Activated naive CD4-positive, alpha-beta T cell treated with Interleukin-2 at 50 U/mL for 16 hours (primary cell): Measurements from ENCODE around the gene GSTA4.
A peak's percentile ranks its signal among the peaks of the same experiment; 100 is the strongest.
"Not testable (repeated sequence)": the region's sequence is repeated elsewhere in the genome, so short reads cannot be mapped to it uniquely, and the experiment has no call there.

ENCODE experiments used
- DNase-seq: peaks from one replicate; pipeline ENCODE4 v3.0.0-alpha.2; 2020

The GSTA4 gene

DNA sequence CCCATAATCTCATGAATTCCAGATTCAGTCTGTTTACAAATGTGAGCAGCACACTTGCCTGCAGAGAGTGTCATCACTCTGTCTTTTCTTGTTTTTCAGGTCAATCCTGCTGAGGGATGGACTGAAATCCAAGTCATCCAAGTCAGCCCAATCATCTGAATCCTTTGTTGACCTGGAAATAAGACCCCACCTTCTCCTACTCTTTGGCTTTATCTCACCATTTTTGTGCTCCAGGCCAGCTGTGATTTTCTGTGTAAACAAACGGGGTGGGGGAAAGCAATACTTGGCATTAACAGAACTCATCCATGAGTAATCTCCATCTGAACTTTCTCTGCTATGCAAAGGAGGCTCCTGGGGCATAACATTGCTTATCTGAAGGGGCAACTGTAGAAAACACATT lies 16.9 kb upstream of the GSTA4 start:
- DNase-seq = no peak

DNA sequence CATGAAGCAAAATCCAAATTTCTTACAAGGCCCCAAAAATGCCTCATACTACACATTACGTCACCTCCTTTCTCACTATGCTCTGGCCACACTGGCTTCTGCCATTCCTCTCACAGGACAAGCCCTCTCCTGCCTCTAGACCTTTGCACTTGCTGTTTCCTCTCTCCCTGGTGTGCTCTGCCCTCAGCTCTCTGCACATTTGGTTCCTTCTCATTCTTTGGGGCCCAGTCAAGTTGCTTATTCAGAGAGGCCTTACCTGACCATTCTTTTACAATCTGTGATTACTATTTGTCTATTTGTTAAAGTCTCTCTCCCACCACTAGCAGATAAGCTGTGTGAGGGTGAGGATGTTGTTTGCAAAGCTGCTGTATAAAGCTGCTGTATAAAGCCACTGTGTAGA lies 15.4 kb upstream of the GSTA4 start:
- no peak for DNase-seq

DNA sequence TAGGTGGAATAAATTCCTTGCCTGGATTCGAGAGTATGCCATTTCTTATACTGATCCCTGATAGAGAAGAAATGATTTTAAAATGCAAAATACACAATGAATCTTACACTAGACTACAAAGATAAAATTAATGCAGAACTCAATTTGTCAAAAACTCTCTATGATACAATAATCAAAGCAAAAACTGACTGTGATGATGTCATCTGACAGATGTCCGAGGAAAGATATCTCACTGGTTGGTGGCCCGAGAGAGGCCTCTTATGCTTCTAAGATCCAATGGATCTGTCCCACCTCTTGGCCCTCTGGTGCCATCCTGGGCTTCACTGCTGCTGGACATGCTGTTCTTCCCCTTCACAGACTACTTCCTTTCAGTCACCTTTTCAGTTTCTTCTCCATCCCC lies 14.4 kb upstream of the GSTA4 start:
- no peak for DNase-seq

DNA sequence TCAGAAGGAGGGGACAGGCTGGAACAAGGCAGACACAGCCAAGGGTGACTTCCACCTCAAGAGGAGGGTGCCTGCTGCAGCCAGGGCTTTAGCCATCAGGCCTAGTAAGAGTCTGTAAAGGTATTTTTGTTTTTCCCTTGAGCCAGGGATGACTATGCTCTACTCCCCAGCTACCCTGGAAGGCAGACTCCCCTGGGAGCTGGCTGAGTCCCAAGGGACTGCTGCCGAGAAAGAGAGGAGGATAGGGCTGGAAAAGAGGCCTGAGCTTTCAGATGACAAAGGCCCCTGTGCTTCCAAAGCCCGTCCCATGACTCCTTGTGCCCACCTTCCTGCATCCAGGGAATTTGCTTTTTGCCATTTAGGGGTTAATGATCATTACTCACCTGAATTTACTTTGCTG lies 14.0 kb upstream of the GSTA4 start:
- no peak for DNase-seq

DNA sequence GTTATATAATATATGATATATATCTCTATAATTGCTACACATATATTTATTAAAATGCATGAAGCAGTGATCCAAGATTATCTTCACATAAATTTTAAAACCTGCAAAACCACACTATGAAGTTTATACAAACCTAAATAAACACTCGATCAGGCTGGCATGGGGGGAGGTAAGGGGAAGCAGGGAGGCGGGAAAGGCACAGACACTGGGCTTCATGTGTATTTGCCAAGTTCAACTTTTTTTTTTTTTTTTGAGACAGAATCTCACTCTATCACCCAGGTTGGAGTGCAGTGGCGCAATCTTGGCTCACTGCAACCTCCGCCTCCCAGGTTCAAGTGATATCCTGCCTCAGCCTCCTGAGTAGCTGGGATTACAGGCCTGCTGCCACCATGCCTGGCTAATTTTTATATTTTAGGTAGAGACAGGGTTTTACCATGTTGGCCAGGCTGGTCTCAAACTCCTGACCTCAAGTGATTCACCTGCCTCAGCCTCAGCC lies 13.2 kb upstream of the GSTA4 start:
- DNase-seq = not testable (repeated sequence)

DNA sequence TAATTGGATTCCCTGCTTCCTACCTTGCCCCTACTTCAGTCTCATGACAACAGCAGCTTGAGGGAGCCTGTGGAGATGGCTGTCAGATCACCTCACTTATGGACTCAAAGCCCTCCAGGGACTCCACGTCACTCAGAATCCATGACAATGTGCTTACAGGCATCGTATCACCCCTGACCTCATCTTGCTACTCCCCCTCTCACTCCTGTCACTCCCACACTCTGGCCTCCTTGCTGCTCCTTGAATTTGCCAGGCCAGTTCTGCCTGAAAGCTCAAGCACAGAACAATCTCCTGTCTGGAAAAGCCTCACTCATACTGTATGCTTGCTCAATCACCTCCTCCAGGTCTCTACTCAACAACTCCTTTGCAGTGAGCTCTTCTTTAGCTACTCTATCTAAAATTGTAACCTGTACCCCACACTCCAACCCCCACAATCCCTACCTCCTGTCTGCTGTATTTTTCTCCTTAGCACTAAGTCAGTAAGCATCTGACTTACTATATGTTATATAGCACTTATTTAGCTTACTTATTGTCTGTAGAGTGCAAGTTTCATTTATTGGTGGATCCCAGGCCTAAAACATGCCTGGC lies 10.7 kb upstream of the GSTA4 start:
- no peak for DNase-seq

DNA sequence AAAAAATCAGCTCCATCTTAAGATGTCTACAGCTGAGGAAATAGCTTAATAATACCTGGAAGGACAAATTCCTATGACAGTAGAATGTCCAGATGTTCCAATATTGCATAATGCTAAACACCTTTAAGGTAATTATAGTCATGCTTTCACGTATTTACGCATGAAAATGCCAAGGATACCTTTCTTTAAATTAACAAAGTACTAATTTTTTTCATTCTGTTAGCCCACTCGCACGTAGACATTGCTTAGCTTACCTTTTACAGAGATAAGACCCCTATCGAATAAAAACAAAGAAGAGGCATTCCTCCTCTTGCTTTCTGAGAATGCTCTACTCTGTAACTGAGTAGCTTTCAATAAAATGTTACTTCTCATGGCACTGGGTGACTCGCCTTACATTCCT lies 4.4 kb upstream of the GSTA4 start:
- DNase-seq = no peak

DNA sequence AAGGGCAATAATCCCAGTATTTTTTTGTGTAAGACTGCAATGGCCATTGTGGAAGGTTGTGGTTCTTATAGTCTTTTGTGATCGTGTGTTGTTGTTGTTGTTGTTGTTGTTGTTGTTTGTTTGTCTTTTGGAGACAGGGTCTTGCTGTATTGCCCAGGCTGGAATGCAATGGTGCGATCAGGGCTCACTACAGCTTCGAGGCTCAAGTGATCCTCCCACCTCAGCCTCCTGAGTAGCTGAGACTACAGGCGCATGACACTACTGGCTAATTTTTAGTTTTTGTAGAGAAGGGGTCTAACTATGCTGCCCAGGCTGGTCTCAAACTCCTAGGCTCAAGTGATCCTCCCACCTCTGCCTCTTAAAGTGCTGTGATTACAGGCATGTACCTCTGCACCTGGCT lies 3.5 kb upstream of the GSTA4 start:
- DNase-seq = no peak

DNA sequence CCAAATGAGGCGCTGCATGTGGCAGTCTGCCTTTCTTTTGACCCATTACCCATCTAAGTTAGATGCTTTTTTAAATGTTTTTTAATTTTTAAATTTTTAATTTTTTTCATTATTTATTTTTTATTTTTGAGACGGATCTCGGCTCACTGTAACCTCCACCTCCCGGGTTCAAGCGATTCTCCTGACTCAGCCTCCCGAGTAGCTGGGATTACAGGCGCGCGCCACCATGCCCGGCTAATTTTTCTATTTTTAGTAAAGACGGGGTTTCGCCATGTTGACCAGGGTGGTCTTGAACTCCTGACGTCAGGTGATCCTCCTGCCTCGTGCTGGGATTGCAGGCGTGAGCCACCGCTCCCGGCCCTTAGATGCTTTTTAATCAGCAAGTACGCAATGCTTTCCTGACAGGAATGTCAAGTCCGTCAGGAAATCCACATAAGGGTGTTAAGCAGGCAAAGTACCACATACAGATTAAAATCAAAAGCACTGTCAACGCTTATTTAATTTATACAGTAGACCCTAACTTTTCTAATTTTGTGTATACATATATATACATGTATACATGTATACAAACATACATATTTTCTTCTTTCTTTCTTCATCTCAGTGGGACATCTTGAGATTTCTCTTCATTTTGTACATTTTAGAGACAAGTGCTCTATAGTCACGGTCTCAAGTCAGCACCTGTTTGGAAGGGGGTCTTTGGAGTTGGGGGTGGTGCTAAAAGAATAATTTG lies 995 bp upstream of the GSTA4 start:
- DNase-seq = peak; percentile 39

DNA sequence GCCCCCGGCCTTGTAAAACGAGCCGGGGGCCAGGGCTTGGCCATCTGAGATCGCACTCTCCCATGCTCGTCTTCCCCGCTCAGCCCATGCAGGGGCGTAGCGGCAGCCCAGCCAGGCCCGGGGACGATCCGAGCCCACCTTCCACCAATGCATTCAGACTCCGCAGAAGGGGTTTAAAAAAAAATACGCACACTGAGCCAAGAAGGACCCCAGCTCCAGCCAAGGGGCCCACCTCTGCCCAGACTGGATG lies 320 bp downstream of the GSTA4 start:
- peak; percentile 28 for DNase-seq

DNA sequence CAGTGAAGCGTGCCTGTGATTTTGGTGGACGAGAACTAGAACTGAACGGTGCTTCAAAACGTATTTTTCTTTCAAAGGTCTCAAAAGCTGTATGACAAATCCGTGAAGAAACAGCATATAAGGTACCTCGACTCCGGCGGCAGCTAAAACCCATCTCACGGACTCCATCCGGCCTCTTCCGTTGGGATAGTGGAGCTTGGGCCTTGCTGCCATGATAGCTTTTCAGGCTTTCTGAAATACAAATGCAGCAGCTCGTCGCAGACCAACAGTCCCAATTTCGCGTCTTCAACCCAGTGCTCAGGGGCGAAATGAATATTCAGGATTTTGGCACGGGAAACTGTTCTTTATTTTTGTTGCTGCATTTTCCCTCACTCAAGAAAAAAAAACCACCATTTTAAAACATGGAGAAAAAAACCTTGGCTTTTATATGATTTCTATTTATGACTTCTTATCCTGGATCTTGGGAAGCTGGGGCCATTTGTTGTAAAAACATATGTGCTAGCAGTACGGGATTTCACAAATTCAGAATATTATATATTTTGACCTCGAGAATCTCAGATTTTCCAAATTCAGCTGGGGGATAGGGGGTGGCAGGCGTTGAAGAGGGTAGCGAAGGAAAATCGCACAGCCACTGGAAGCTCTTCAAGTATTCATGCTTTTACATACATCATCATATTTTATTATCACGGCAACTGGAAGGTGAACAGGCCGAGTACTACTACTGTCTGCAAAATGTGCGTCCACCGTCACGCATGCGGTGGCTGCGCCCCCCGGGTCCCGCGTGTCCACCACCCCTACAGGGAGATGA lies 849 bp downstream of the GSTA4 start:
- DNase-seq = no peak

DNA sequence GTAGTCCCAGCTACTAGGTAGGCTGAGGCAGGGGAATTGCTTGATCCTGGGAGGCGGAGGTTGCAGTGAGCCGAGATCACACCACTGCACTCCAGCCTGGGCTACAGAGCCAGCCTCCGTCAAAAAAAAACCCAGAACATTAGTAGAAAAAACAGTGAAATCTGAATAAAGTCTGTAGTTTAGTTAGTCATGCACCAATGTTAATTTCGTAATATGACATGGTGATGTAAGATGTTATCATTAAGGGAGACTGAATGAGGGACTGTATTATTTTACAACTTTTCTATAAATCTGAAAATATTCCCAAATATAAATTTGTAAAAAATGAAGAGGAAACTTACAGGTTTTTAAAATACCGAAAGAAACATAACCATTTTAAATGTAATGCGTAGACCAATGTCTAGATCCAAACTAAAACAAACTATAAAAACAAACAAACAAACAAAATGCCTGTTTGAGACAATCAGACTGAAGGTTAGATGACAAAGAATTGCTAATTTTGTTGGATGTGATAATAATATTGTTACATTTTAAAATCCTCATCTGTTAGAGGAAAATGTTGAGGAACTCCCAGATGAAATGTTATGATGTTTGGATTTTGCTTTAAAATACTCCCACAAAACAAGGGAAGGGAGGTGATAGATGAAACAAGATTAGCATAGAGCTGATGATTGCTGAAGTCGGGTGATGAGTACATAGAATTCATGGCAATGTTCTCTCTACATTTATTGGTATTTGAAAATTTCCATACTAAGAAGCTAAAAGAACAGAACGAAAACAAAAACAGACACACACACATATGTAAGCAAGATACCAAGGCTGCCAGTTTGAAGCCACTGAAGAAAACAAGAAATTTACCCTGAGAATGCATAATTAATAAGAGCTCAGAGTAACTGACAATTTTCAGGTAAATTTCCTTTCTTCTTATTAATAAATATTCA lies 1.8 kb downstream of the GSTA4 start:
- DNase-seq = no peak

DNA sequence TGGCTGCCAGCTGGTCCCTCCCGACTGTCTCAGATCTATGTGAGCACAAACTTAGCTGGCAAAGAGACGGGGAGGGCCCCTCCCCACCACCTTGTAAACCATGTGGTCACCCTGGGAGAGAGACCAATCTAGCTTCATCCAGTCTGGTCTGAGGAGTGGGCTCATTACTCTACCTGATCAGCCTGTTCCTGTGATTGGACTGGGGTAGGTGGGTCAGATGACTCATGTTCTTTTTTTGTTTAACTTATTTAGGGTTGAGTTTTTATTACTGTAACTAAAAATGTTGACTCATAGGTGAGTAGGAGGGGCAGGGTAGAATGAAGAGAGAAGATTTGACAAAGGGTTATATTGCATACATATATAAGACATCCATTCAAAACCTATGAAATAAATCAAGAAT lies 4.7 kb downstream of the GSTA4 start:
- DNase-seq = peak; percentile 21

DNA sequence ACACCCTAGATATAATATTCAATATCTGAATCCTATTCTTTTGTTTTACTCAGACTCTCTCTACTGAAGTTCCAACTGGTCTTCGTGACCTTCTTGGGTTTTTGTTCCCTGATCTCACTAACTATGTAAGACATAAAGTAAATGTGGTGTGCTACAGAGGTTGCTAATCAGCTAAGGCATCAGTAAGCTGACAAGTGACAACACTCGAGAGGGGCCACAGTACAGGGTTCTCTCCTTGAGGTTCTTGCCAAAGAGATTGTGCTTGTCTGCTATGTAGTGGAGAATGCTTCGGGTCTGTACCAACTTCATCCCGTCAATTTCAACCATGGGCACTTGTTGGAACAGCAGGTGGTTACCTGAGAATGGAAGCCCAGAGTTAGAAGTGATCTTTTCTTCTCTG lies 9.9 kb downstream of the GSTA4 start:
- DNase-seq = no peak

DNA sequence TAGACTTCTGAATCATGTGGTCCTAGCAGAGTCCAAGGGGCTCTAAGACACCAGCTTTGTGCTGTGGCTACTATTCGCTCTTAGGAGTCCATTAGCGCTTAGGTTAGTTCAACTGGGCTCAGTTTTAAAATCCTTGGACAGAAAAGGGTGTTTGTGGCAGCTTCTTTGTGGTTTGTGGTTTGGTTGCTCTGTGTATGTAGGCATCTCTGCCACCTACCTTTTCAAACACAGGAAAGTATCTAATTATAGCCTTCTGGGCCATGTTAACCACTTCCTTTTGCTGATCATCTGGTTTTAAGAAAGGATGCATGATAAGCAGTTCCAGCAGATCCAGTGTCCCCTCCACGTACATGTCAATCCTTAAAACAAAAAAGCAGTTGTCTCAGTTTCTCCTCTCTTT lies 10.8 kb downstream of the GSTA4 start:
- DNase-seq = peak; percentile 19

DNA sequence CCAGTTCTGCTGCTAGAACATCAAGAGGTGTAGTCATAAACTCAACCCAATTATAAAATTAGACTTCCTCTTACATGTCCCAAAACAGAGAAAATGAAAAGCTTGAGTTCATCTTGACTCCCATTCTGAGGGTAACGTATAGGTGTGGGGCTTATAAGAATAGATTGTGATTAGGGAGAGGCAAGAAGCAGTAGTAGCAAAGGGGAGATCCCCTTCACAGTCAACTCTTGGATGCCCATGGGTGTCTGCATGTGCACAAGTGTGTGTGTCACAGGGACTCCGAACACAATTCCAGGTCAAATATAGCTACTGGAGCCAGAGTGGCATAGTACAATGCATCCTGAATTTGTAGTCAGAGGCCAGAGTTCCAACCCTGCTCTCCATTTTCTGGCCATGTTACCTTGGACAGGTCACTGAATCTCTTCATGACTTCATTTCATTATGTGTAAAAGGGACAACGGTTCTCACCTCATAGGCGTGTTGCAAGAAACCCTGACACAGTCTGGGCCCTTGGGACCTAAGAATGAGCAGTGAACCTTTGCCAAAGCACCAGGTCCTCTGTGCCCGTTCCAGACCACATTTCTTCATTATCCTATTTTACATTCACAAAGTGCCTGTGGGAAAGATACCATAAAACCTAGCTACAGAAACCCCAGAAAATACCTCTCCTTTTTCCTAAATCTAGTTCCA lies 11.8 kb downstream of the GSTA4 start:
- DNase-seq = no peak

DNA sequence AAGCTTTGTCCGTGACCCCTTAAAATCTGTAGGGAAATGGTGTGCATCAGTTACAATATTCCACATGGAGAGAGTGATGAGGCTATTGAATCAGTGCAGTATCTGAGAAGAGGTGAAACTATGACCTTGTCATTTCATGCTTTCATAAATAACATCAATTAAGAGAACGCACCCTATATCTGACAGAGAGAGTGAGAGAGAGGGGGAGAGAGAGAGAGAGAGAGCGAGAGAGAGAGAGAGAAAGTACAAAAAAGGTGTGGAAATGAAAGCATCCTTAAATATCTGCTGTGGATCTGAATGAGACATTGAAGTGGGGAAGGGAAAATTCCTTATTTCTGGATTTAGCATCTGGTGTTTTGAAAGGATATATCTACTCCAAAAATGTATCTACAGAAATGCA lies 12.4 kb downstream of the GSTA4 start:
- DNase-seq = no peak

DNA sequence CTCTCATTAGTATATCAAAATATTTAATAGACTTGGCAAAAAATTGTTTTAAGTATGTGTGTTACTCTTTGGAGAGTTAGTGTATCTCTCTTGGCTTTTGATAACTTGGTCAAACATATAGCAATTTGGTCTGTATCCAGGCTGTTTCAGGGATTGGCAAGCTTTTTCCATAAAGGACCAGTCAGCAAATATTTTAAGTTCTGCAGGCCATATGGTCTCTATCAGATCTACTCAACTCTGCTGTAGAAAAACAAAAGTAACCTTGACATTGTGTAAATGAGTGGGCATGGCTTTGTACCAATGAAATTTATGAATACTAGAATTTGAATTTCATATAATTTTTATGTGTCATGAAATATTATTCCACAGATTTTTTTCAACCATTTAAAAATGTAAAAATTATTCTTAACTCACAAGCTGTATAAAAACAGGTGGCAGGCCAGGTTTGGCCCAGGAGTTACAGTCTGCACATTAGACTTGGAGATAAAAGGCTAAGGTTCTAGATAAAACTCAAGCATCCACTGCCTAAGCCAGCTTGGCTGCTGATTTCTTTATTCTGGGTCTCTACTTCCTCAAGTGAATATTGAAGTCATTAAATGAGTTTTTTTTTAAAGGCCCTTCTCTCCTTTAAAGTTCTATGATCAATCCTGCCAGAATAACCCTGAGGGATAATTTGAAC lies 13.7 kb downstream of the GSTA4 start:
- DNase-seq = no peak

DNA sequence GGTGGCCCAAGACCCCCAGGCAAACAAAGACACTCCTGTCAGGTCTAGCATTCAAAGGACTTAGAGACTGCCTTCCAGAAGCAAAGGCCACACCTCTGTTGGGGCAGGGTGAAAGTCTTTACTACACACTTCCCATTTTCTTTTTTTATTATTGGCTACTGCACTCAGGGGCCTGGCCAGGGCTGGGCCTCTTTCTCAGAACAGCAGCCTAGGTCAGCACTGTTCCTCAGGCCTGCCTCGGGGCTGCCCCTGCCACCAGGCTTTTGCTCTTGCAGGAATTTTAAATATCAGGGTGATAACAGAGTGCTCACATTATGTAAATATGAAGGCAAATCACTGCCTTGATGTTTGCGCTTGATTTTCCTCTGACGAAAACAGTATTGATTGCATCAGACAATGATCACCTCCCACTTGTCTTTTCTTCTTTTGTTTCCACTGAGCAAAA lies 18.5 kb downstream of the GSTA4 start:
- DNase-seq = no peak

DNA sequence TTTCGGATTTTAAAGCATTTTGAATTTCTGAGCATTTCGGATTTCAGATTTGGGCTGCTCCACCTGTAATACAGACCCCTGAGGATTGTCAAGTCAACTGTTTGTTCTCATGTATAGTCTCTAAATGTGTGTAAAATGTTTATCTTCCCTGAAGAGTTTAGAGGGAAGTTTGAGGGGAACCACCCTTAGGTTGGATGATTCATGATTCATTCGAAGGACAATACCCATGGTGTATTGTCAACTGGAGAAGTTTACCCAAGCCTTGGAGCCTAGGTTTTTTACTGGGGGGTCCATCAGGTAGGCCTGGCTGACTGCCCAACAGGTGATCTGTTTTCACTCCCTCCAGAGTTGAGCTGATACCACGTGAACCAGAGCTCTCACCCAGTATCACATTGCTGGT lies 18.9 kb downstream of the GSTA4 start:
- no peak for DNase-seq

DNA sequence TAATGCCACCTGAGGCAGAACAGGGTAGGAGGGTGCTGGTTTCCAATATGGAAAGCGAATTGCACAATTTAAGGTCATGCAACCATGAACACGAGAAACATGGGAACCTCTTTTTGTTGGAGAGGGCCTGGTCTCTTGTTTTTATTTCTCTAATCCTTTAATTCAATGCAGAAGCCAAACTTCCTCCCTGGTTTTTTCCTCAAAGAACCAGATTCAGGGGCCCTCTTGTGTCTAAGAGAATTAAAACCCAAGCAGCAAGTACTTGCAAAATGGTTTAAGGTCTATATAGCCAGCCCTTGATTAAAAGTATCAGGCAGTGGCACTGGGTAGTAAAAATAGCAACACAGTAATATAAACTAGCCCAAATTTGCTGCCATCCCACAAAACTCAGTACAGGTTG lies 19.5 kb downstream of the GSTA4 start:
- no peak for DNase-seq

DNA sequence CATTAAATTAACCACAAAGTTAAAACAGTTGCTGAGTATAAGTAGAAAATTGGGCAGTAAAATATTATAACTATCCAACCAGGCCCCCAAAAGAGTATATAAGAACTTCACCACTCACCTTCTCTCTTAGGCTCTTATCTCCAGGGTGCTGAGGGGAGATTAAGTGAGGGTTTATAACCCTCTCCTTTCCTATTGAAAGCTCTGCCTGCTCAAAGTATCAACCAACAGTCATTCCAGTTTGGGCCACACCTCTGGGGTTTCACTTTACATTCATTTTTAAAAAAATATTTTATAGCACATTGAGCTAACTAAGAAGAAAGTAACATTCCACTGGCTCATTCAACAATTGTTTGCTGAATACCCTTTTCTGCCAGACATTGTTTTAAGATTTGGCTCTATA lies 22.1 kb downstream of the GSTA4 start:
- DNase-seq = no peak
